HEK293 (cell line): Measurements from ENCODE around the gene C16orf74.

ENCODE experiments used
- CTCF ChIP-seq: fragments of 450-650 bp; formaldehyde crosslinking; IDR thresholded peaks from 2 replicates; pipeline ENCODE4 v1.5.1; 2016; ENCODE audit warnings: missing biosample characterization, missing genetic modification characterization
- PATZ1 ChIP-seq: fragments of 450-650 bp; formaldehyde crosslinking; IDR thresholded peaks from 2 replicates; pipeline ENCODE4 v1.5.1; 2016; ENCODE audit warnings: missing biosample characterization, missing genetic modification characterization
- SP2 ChIP-seq: fragments of 450-650 bp; formaldehyde crosslinking; IDR thresholded peaks from 2 replicates; pipeline ENCODE4 v1.5.1; 2016; ENCODE audit warnings: missing biosample characterization, missing genetic modification characterization
- TCF7L2 ChIP-seq: IDR thresholded peaks from 2 replicates; pipeline ENCODE4 v1.6.1; 2011; ENCODE audit warnings: low read depth, mild to moderate bottlenecking, inconsistent platforms, low read length, moderate library complexity, borderline replicate concordance
- YY1 ChIP-seq: fragments of 450-650 bp; formaldehyde crosslinking; IDR thresholded peaks from 2 replicates; pipeline ENCODE4 v1.5.1; 2018; ENCODE audit warnings: missing biosample characterization, missing genetic modification characterization
- ZBTB1 ChIP-seq: fragments of 450-650 bp; formaldehyde crosslinking; IDR thresholded peaks from 2 replicates; pipeline ENCODE4 v1.5.1; 2016; ENCODE audit warnings: missing biosample characterization, missing genetic modification characterization
- ZNF274 ChIP-seq, 2 experiments: fragments of 200-500 bp in 1 of 2; fragments of 450-650 bp in 1 of 2; sonication (Bioruptor generic) in 1 of 2; formaldehyde crosslinking in 1 of 2; IDR thresholded peaks; 2 replicates each; pipeline versions ENCODE4 v1.5.1 to v1.6.1; 2014 to 2016; ENCODE audit warnings: borderline replicate concordance in 1 of 2, inconsistent platforms in 1 of 2, low read length in 1 of 2, missing biosample characterization in 1 of 2, missing genetic modification characterization in 1 of 2
- ZNF280D ChIP-seq: fragments of 450-650 bp; formaldehyde crosslinking; IDR thresholded peaks from 2 replicates; pipeline ENCODE4 v1.5.1; 2016; ENCODE audit warnings: missing biosample characterization, missing genetic modification characterization
- ZNF510 ChIP-seq: fragments of 450-650 bp; formaldehyde crosslinking; IDR thresholded peaks from 2 replicates; pipeline ENCODE4 v1.5.1; 2018; ENCODE audit warnings: mild to moderate bottlenecking, missing genetic modification characterization, missing biosample characterization; ENCODE audit not compliant: insufficient replicate concordance

GRCh38 chr16:85696781-85697180 is 54.1 kb downstream of the C16orf74 start:
- no peak for TF ChIP-seq ZNF274 (IDR thresholded peaks at IDR 0.05; ENCODE audit: low read length)
- TF ChIP-seq ZNF274 (tag by site-specific recombination; IDR thresholded peaks at IDR 0.05; ENCODE audit: borderline replicate concordance): no peak
- TF ChIP-seq TCF7L2: no peak
- no peak for TF ChIP-seq CTCF (tag by site-specific recombination)
- TF ChIP-seq PATZ1 (tag by site-specific recombination): no peak
- TF ChIP-seq ZNF280D (tag by site-specific recombination): no peak
- no peak for TF ChIP-seq ZNF510 (tag by site-specific recombination)
- no peak for TF ChIP-seq YY1 (tag by site-specific recombination)
- no peak for TF ChIP-seq SP2 (tag by site-specific recombination)
- TF ChIP-seq ZBTB1 (tag by site-specific recombination): no peak
